ENCODE measurements around the gene SLC35A3. TPM values are rescaled to one million over a fixed set of nuclear protein-coding genes. Genes with fewer than 3 reads are reported as not detected.

Gene SLC35A3
- total RNA-seq, 4 donors from 2014 or later = 38.3 to 81.2 (median 57.0) TPM

- H3K27me3 ChIP-seq = no peaks in the 10 kb centered on the region
- no peak overlapping the region for H3K4me3 ChIP-seq (replicated peaks in 1 of 3)
- no peak for DNase-seq
- H3K9me3 ChIP-seq = no peaks in the 10 kb centered on the region
- no peak overlapping the region for H3K27ac ChIP-seq
- no peaks in the 10 kb centered on the region for H3K36me3 ChIP-seq
- intact Hi-C loops (cut with DNase I) = no loop called here
- 96 to 97% methylated on average over 6 of the region's 6 CpGs for WGBS, 2 donors
- no peaks in the 10 kb centered on the region for H3K4me1 ChIP-seq
- TF ChIP-seq, protein P1, sequence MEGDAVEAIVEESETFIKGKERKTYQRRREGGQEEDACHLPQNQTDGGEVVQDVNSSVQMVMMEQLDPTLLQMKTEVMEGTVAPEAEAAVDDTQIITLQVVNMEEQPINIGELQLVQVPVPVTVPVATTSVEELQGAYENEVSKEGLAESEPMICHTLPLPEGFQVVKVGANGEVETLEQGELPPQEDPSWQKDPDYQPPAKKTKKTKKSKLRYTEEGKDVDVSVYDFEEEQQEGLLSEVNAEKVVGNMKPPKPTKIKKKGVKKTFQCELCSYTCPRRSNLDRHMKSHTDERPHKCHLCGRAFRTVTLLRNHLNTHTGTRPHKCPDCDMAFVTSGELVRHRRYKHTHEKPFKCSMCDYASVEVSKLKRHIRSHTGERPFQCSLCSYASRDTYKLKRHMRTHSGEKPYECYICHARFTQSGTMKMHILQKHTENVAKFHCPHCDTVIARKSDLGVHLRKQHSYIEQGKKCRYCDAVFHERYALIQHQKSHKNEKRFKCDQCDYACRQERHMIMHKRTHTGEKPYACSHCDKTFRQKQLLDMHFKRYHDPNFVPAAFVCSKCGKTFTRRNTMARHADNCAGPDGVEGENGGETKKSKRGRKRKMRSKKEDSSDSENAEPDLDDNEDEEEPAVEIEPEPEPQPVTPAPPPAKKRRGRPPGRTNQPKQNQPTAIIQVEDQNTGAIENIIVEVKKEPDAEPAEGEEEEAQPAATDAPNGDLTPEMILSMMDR (IDR thresholded peaks at IDR 0.05) = no peak
Observed at GRCh38 chr1:100023482-100023881, 53.7 kb downstream of the SLC35A3 start.

GRCh38 chr1:100027212-100027611 is 57.4 kb downstream of the SLC35A3 start:
- Histone ChIP-seq H3K4me3 (replicated peaks in 1 of 3) (no peak overlapping the region), H3K36me3 (no peaks in the 10 kb centered on the region), H3K27ac (no peak overlapping the region), H3K27me3 (no peaks in the 10 kb centered on the region), H3K9me3 (no peaks in the 10 kb centered on the region), H3K4me1 (no peaks in the 10 kb centered on the region)
- DNase-seq = no peak
- 43 to 88% methylated on average over 1 of the region's 1 CpG for WGBS, 2 donors
- intact Hi-C loops (cut with DNase I) = no loop called here
- no peak for TF ChIP-seq POLR2A (IDR thresholded peaks at IDR 0.05)
- TF ChIP-seq, protein P1 (IDR thresholded peaks at IDR 0.05) = no peak

GRCh38 chr1:100028765-100029164 is 59.0 kb downstream of the SLC35A3 start:
- no peaks in the 10 kb centered on the region for H3K36me3 ChIP-seq
- no peaks in the 10 kb centered on the region for H3K9me3 ChIP-seq
- intact Hi-C loops (cut with DNase I) = no loop called here
- no peak overlapping the region for H3K27ac ChIP-seq
- 85 to 90% methylated on average over 2 of the region's 2 CpGs for WGBS, 2 donors
- H3K27me3 ChIP-seq = no peaks in the 10 kb centered on the region
- no peaks in the 10 kb centered on the region for H3K4me1 ChIP-seq
- TF ChIP-seq, protein P1 (IDR thresholded peaks at IDR 0.05) = no peak
- TF ChIP-seq POLR2A (IDR thresholded peaks at IDR 0.05) = no peak
- no peak for DNase-seq
- H3K4me3 ChIP-seq (replicated peaks in 1 of 3) = no peak overlapping the region

DNA sequence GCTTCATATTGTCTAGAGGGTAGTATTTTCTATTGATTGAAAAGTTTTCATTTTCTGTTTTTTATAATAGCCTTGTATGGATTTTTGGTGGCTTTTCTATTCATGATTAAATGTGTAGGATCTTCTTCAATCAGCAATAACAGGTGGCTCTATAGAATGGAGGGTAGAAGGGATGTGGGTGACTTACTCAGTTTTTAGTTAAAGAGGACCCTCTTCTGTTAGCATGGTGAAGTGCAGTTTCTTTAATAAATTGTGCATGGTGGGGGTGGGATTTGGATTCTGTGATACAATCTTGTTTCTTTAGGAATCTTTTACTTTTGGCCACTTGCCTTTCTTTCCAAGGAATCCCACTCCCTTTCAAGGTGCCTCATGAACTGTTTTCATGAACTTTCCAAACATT is 64.7 kb downstream of the SLC35A3 start:
- no peak for DNase-seq
- no peak for TF ChIP-seq POLR2A (IDR thresholded peaks at IDR 0.05)
- TF ChIP-seq, protein P1 (IDR thresholded peaks at IDR 0.05) = peak in 4 of 6 experiments; percentile 13 to 46 (median 37)
- Histone ChIP-seq H3K4me1 (peaks cover 7 to 9% of the 10 kb centered on the region in 2 donors), H3K9me3 (no peaks in the 10 kb centered on the region), H3K27ac (no peak overlapping the region), H3K36me3 (no peaks in the 10 kb centered on the region), H3K4me3 (replicated peaks in 1 of 3) (no peak overlapping the region), H3K27me3 (no peaks in the 10 kb centered on the region)
- intact Hi-C loops (cut with DNase I) = loop anchor here (10.0 kb wide), 1 partner anchor 220 kb away; no protein-coding TSS in a partner anchor

GRCh38 chr1:100035214-100035613 is 65.4 kb downstream of the SLC35A3 start:
- DNase-seq = no peak
- intact Hi-C loops (cut with DNase I) = loop anchor here (10.0 kb wide), 1 partner anchor 220 kb away; no protein-coding TSS in a partner anchor
- H3K36me3 ChIP-seq = no peaks in the 10 kb centered on the region
- TF ChIP-seq, protein P1 (IDR thresholded peaks at IDR 0.05) = no peak
- no peak for TF ChIP-seq POLR2A (IDR thresholded peaks at IDR 0.05)
- 96 to 100% methylated on average over 1 of the region's 1 CpG for WGBS, 2 donors
- H3K4me1 ChIP-seq = peaks cover 13 to 16% of the 10 kb centered on the region in 2 donors
- no peaks in the 10 kb centered on the region for H3K27me3 ChIP-seq
- H3K9me3 ChIP-seq = no peaks in the 10 kb centered on the region
- no peak overlapping the region for H3K4me3 ChIP-seq (replicated peaks in 1 of 3)
- H3K27ac ChIP-seq = no peak overlapping the region

Measured in thyroid gland (tissue), 4 donors.